UCSD-AML1 (cell line): ENCODE results near the gene ERC1.
"Not testable (repeated sequence)": the region's sequence is repeated elsewhere in the genome, so short reads cannot be mapped to it uniquely, and the experiment has no call there.

Source experiments
- DNase-seq: peaks from one replicate; lab custom pipeline; 2025; ENCODE audit not compliant: unreplicated experiment; lab: John Stamatoyannopoulos, UW

The ERC1 gene

DNA sequence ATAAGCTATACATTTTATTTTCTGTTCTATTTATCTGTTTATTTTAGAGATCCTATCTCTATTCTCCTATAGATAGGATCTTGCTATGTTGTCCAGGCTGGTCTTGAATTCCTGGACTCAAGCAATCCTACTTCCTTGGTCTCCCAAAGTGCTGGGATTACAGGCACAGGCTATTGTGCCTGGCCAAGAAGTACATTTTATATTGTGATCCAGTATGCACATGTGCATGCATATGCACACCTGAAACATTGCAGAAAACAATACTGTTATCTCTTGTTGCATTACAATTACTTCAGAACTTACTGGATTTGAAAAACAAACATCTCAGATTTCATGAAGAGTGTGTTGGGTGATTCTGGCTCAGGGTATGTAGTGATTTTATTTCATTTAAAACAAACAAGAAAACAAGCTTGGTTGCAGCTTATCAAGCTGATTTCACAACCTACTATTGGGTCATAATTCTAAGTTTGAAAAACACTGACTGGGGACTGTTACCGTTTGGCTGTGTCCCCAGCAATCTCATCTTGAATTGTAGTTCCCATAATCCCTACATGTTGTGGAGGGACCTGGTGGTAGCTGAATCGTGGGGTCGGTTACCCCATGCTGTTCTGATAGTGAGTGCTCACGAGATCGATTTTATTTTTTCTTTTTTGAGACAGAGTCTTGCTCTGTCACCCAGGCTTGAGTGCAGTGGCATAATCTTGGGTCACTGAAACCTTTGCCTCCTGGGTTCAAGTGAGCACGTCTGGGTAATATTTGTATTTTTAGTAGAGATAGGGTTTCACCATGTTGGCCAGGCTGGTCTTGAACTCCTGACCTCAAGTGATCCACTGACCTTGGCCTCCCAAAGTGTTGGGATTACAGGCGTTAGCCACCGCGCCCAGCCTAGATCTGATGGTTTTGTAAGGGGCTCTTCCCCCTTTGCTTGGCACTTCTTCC, 31.3 kb downstream of the ERC1 start:
- no peak for DNase-seq

GRCh38 chr12:1030779-1031178, 39.8 kb downstream of the ERC1 start:
- DNase-seq: no peak

- no peak for DNase-seq
These were observed 43.2 kb downstream of the ERC1 start for GRCh38 chr12:1034243-1034642.

GRCh38 chr12:1034751-1035457, 43.9 kb downstream of the ERC1 start:
- no peak for DNase-seq

GRCh38 chr12:1041478-1041877, 50.5 kb downstream of the ERC1 start:
- no peak for DNase-seq

GRCh38 chr12:1044199-1044598, 53.2 kb downstream of the ERC1 start:
- DNase-seq: no peak

- no peak for DNase-seq
These were observed 53.7 kb downstream of the ERC1 start for GRCh38 chr12:1044696-1045095.

DNA sequence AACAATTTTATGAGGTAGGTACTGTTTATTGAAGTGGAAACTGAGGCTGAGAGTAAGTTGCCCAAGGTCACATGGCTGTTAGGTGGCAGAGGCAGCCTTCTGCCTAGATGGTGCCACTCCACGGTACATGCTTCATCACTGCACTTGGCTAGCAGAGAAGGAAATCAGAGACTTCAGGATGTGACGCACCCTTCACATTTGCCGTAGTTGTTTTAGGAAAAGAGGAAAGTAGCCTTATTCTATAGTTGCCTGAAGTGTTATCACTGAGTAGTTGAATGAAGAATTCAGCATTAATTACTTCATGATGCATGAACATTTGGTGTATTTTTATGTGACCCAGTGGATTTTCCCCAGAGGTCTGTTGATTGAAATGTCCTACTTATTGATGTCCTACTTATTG, 55.7 kb downstream of the ERC1 start:
- no peak for DNase-seq

- no peak for DNase-seq
These were observed 57.1 kb downstream of the ERC1 start for GRCh38 chr12:1047898-1048660.

DNA sequence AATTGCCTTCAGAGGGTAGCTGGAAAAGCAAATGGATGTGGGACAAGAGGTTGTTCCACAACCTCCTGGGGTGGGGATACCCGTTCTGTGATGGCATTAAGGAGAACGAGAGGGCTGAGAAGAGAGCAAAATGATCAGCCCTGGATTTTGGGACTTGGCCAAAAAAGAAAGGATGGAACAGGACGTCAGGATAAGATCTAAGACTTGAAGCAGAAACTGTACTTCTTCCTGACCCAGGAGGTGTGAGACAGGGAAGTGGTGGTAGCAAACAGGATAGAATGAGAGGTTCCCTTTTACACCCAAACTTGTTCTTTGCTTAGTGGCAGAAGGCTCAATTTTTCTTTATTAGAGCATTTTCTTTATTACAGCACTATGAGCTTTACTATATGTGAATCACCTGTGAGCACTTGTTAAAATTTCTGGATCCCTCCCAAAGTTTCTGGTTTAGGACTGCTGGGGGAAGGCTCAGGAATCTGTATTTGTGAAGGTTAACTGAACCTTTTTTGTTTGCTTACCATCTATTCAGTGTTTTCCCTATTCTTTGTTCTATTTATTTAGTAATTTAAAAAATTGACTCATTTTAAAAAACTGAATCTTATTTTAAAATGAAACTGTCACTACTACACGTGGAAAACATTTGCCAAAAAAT, 59.2 kb downstream of the ERC1 start:
- no peak for DNase-seq

DNA sequence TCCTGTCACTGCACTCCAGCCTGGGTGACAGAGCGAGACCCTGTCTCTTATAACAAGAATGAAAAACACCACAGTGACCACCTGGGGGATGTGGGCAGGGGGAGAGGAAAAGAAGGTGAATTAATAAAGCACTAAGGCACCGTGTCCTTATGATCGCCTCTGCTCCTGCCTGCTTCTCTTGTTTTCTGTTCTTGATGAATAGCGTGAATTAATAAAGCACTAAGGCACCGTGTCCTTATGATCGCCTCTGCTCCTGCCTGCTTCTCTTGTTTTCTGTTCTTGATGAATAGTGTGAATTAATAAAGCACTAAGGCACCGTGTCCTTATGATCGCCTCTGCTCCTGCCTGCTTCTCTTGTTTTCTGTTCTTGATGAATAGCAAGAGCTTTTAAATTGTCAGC, 60.6 kb downstream of the ERC1 start:
- DNase-seq: not testable (repeated sequence)

- DNase-seq: no peak
These were observed 62.7 kb downstream of the ERC1 start for GRCh38 chr12:1053690-1054089.

DNA sequence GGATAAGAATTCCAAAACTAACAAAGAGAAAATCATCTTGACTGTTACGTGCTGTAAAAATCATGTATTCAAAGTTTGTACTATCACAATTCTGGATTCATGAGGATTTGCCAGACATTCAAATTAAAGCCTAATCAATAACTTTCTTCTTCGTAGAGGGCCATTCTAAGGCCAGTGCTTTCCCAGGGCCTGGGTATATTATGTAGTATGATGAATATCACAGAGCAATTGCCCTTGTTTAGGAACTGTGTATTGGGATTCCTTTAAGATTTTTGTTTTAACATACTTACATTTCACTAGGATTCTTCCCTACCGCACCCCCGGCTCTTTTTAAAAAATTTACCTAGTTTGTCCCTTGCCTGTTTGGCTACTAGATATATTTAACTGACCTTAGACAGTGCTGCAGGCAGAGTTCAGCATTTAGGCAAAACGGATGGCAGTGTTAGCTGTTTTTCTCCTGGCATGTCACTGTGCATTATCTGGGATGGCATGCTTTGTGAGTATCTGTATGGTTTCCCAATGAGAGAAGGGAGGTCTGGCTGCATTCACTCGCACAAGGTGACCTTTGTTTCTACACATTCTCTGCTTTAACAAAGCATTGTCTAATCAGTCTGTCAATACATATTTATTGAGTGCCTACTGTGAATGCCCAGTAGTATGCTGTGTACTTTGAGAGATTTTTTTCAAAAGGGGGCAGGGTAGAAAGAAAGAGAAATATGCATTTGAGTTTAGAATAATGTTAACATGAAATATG, 63.3 kb downstream of the ERC1 start:
- DNase-seq: no peak

GRCh38 chr12:1056390-1056789, 65.4 kb downstream of the ERC1 start:
- no peak for DNase-seq

- DNase-seq: no peak
These were observed 67.4 kb downstream of the ERC1 start for GRCh38 chr12:1058423-1058822.

- no peak for DNase-seq
These were observed 68.1 kb downstream of the ERC1 start for GRCh38 chr12:1059162-1059561.

- DNase-seq: no peak
These were observed 72.8 kb downstream of the ERC1 start for GRCh38 chr12:1063852-1064251.

- DNase-seq: no peak
These were observed 73.3 kb downstream of the ERC1 start for GRCh38 chr12:1064317-1064716.

DNA sequence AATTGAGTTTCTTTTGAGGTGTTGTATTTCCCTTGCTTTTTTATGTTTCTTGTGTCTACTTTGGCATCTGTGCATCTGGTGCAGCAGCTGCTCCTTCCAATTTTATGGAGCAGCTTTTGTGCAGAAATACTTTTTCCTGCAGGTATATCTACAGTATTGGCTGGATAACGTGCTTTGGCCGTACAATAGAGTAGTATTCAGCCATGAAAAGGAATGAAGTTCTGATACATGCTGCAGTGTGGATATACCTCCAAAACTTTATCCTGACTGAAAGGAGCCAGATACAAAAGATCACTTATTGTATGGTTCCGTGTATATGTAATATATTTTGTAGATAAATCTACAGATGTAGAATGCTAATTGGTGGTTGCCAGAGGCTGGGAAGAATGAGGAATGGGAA, 74.6 kb downstream of the ERC1 start:
- DNase-seq: no peak

DNA sequence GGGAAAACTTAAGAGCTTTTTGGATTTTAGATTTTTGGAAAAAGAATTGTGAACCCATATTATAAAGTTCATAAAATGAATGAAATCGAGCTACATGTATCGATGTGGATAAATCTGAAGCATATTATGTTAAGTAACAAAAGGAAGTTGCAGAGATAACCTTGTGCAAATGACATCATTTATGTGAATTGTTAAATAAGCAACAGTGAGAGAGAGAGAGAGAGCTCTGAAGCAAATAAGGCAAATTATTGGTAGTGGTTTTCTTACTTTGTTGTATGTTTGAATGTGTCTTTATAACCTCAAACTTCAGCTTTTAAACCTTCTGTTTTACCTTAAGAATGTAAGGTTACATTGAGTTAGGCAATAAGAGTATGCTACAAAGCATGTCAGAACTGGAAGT, 78.8 kb downstream of the ERC1 start:
- DNase-seq: no peak
